GM19397 (cell line): ENCODE results near the gene APPBP2.
A peak's percentile ranks its signal among the peaks of the same experiment; 100 is the strongest.

ENCODE experiments used
- ATAC-seq: cut with Tn5 transposase; IDR thresholded peaks from one replicate; pipeline ENCODE4 v1.9.1; 2021; ENCODE audit warnings: mild to moderate bottlenecking, moderate library complexity; ENCODE audit not compliant: unreplicated experiment

APPBP2 gene

GRCh38 chr17:60403962-60404361 lies 122.1 kb downstream of the APPBP2 start:
- no peak for ATAC-seq

GRCh38 chr17:60403523-60403810 lies 122.6 kb downstream of the APPBP2 start:
- no peak for ATAC-seq

- ATAC-seq, result no peak
Observed at GRCh38 chr17:60401819-60402218, 124.2 kb downstream of the APPBP2 start.

GRCh38 chr17:60398227-60398959 lies 127.6 kb downstream of the APPBP2 start:
- ATAC-seq, result peak; percentile 62

DNA sequence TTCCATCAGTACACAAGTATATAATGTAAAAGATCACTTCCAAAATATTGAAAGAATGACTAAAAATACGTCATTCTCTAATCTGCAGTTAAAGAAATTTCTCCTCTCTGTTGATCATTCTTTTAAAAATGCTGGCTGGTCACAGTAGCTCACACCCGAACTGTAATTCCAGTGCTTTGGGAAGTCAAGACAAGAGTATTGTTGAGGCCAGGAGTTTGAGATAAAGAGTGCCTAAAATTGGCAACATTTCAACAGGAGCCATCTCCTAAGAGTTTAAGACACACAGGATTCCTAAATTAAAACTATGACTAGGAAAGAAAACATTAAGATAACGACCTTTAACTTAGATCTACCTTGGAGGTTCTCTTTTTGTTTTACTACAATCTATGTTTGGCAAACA lies 129.6 kb downstream of the APPBP2 start:
- no peak for ATAC-seq

- no peak for ATAC-seq
Observed at GRCh38 chr17:60395508-60396065, 130.5 kb downstream of the APPBP2 start.

DNA sequence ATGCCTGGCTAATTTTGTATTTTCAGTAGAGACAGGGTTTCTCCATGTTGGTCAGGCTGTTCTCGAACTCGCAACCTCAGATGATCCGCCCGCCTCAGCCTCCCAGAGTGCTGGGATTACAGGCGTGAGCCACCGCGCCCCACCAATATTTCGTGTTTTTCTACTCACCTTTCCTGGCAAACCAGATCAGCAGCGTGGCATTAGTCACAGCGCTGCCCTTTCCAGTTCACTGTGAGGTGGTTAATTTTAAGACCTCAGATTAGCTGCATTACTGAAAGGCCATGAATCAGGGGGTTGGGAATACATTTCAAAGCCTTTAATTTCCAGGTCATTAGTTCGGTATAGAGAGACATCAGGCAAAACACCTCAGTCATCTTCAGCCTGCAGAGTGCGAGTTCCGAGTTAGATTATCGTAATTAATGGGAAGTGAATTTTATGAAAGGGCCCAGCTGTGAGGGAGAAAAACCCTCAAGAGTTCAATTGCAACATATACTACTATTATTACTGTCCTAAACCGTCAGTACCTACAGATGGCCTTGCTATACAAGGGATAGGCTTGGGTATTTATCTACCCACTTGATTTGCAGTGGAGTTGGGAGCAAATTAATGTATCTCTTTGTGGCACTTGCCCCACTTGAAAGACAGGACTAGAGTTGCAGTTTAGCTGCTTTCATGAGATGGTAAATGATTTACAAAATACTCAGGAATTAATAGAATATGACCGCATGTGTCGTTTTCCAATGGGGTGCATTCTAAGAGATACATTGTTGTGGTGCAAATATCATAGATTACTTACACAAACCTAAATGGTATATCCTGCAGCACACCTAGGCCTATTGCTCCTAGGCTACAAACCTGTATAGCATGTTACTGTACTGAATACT lies 132.0 kb downstream of the APPBP2 start:
- no peak for ATAC-seq
